GM12875 (cell line): Measurements from ENCODE around the gene TOR1A.

Source experiments
- H3K4me3 ChIP-seq: one replicate; pipeline ENCODE4 v1.5.1; 2011; ENCODE audit warnings: low read depth, low read length, control low read depth
- CTCF ChIP-seq: IDR thresholded peaks from 2 replicates; pipeline ENCODE4 v1.5.1; 2011; ENCODE audit warnings: low read depth, mild to moderate bottlenecking, control low read depth, inconsistent platforms, low read length, moderate library complexity, borderline replicate concordance; ENCODE audit not compliant: insufficient read depth

Gene TOR1A

GRCh38 chr9:129867136-129868022, 43.4 kb upstream of the TOR1A start:
- no peak overlapping the region for H3K4me3 ChIP-seq
- TF ChIP-seq CTCF, result 0 out of 2 replicates have a peak, but pooled peaks have one; percentile 10

GRCh38 chr9:129866394-129867135, 42.6 kb upstream of the TOR1A start:
- no peak for TF ChIP-seq CTCF
- H3K4me3 ChIP-seq, result no peak overlapping the region

GRCh38 chr9:129865668-129866320, 41.9 kb upstream of the TOR1A start:
- no peak for TF ChIP-seq CTCF
- H3K4me3 ChIP-seq, result no peak overlapping the region

- no peak for TF ChIP-seq CTCF
- no peak overlapping the region for H3K4me3 ChIP-seq
Observed at GRCh38 chr9:129864991-129865647, 41.2 kb upstream of the TOR1A start.

GRCh38 chr9:129863059-129863690, 39.2 kb upstream of the TOR1A start:
- TF ChIP-seq CTCF, result no peak
- H3K4me3 ChIP-seq, result no peak overlapping the region

- H3K4me3 ChIP-seq, result no peak overlapping the region
- no peak for TF ChIP-seq CTCF
Observed at GRCh38 chr9:129861447-129861827, 37.5 kb upstream of the TOR1A start.
